A673 (cell line): ENCODE measurements around the gene MYRIP. TPM values are rescaled to one million over a fixed set of nuclear protein-coding genes. Genes with fewer than 3 reads are reported as not detected.

Experiments used
- BruUV-seq: library from RNA; stranded (reverse); fragments of 400-500 nt; replicated peaks from 2 replicates; lab custom pipeline; 2021; lab: Mats Ljungman, UMichigan
- CTCF ChIA-PET: fragments of 300-600 bp; sonication (Branson Sonifier 250); formaldehyde crosslinking; loops from one replicate; lab custom pipeline; 2022; ENCODE audit warnings: antibody characterized with exemption; lab: Charles Lee
- POLR2A ChIA-PET: fragments of 300-600 bp; sonication (Branson Sonifier 250); formaldehyde crosslinking; loops from one replicate; lab custom pipeline; 2022; ENCODE audit warnings: antibody characterized with exemption; ENCODE audit not compliant: low non-redundant PET; lab: Charles Lee
- DNase-seq: peaks from one replicate; pipeline ENCODE4 v3.0.0-alpha.2; 2015; ENCODE audit warnings: low spot score
- H3K27ac ChIP-seq: fragments of 200-600 bp; sonication (generic); 2 replicates; pipeline ENCODE4 v1.5.1; 2016; ENCODE audit warnings: mixed run types, low read depth, mild to moderate bottlenecking, mixed read lengths, antibody characterized with exemption, low read length; ENCODE audit not compliant: poor library complexity, severe bottlenecking
- H3K27me3 ChIP-seq: fragments of 200-600 bp; sonication (generic); replicated peaks from 2 replicates; pipeline ENCODE4 v1.6.1; 2017; ENCODE audit warnings: mixed run types, low read depth, mild to moderate bottlenecking, mixed read lengths, antibody characterized with exemption, low read length; ENCODE audit not compliant: insufficient read depth, poor library complexity
- H3K36me3 ChIP-seq: fragments of 200-600 bp; sonication (generic); 2 replicates; pipeline ENCODE4 v1.6.1; 2016; ENCODE audit warnings: mixed run types, mild to moderate bottlenecking, mixed read lengths, antibody characterized with exemption, low read length; ENCODE audit not compliant: insufficient read depth, poor library complexity, severe bottlenecking
- H3K4me1 ChIP-seq: fragments of 200-600 bp; sonication (generic); 2 replicates; pipeline ENCODE4 v1.6.1; 2017; ENCODE audit warnings: mixed run types, mild to moderate bottlenecking, mixed read lengths, antibody characterized with exemption, low read length; ENCODE audit not compliant: insufficient read depth, poor library complexity, severe bottlenecking
- H3K4me3 ChIP-seq: fragments of 200-600 bp; sonication (generic); 2 replicates; pipeline ENCODE4 v1.5.1; 2016; ENCODE audit warnings: low read depth, mixed run types, mild to moderate bottlenecking, mixed read lengths, low read length; ENCODE audit not compliant: poor library complexity, severe bottlenecking
- H3K9me3 ChIP-seq: fragments of 200-600 bp; sonication (generic); 2 replicates; pipeline ENCODE4 v1.6.1; 2016; ENCODE audit warnings: mixed run types, low read depth, mild to moderate bottlenecking, mixed read lengths, antibody characterized with exemption, low read length; ENCODE audit not compliant: poor library complexity, severe bottlenecking
- EZH2 ChIP-seq: fragments of 200-600 bp; sonication (generic); IDR thresholded peaks from 2 replicates; pipeline ENCODE4 v1.6.1; 2017; ENCODE audit warnings: borderline replicate concordance, low read depth, mild to moderate bottlenecking, mixed read lengths, antibody characterized with exemption, low read length; ENCODE audit not compliant: poor library complexity, severe bottlenecking
- intact Hi-C: fragments of 100-400 bp; cut with micrococcal nuclease; formaldehyde crosslinking; loops from one replicate; pipeline ENCODE4 v1.10.0; 2022; ENCODE audit not compliant: unreplicated experiment
- total RNA-seq: library from RNA; stranded (reverse); gene quantifications from 2 replicates; pipeline ENCODE4 v1.2.3, GENCODE V29; 2021
- TF ChIP-seq, protein P1 (sequence below): fragments of 300-800, 200-600 bp; sonication (generic); conservative IDR thresholded peaks from 2 replicates; pipeline ENCODE4 v1.5.1; 2017; ENCODE audit warnings: low read depth, mild to moderate bottlenecking, antibody characterized with exemption, low read length, moderate library complexity, mixed read lengths

MYRIP gene
- total RNA-seq, 1 experiment from 2014 or later = not detected

- POLR2A ChIA-PET = no interaction called here
- Histone ChIP-seq H3K9me3 (no peaks in the 10 kb centered on the region), H3K4me3 (no peak overlapping the region), H3K36me3 (no peaks in the 10 kb centered on the region), H3K27ac (no peak overlapping the region), H3K4me1 (no peaks in the 10 kb centered on the region), H3K27me3 (no peaks in the 10 kb centered on the region)
- no TSS peak for BruUV-seq
- no peak for DNase-seq
- CTCF ChIA-PET = no interaction called here
- intact Hi-C loops = no loop called here
- TF ChIP-seq, protein P1, sequence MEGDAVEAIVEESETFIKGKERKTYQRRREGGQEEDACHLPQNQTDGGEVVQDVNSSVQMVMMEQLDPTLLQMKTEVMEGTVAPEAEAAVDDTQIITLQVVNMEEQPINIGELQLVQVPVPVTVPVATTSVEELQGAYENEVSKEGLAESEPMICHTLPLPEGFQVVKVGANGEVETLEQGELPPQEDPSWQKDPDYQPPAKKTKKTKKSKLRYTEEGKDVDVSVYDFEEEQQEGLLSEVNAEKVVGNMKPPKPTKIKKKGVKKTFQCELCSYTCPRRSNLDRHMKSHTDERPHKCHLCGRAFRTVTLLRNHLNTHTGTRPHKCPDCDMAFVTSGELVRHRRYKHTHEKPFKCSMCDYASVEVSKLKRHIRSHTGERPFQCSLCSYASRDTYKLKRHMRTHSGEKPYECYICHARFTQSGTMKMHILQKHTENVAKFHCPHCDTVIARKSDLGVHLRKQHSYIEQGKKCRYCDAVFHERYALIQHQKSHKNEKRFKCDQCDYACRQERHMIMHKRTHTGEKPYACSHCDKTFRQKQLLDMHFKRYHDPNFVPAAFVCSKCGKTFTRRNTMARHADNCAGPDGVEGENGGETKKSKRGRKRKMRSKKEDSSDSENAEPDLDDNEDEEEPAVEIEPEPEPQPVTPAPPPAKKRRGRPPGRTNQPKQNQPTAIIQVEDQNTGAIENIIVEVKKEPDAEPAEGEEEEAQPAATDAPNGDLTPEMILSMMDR = no peak
- no peak for TF ChIP-seq EZH2
Observed at GRCh38 chr3:40047406-40047805, 238.0 kb downstream of the MYRIP start.

DNA sequence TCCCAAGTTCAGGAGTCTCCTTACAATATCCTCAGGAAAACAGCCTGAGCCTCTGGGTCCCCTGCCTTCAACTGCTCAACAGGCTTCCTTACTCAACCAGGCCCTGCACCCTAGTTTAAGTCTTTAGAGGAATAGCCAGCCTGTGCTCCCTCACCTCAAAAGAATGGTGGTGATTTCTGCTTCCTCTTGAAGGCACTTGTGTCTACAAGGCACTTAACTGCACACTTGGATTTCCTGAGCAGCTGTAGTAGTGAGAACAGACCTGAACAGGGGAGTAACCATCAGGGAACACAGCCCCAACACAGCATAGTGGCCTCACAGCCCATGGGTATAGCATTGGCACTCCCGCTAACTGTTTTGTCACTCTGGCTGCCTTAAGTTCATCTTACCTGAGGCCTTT, 244.3 kb downstream of the MYRIP start:
- POLR2A ChIA-PET = no interaction called here
- intact Hi-C loops = no loop called here
- CTCF ChIA-PET = no interaction called here
- no peaks in the 10 kb centered on the region for H3K27me3 ChIP-seq
- no peaks in the 10 kb centered on the region for H3K9me3 ChIP-seq
- TF ChIP-seq, protein P1 = no peak
- no peaks in the 10 kb centered on the region for H3K4me1 ChIP-seq
- H3K27ac ChIP-seq = no peak overlapping the region
- H3K4me3 ChIP-seq = no peak overlapping the region
- no peak for DNase-seq
- BruUV-seq = no TSS peak
- H3K36me3 ChIP-seq = no peaks in the 10 kb centered on the region

DNA sequence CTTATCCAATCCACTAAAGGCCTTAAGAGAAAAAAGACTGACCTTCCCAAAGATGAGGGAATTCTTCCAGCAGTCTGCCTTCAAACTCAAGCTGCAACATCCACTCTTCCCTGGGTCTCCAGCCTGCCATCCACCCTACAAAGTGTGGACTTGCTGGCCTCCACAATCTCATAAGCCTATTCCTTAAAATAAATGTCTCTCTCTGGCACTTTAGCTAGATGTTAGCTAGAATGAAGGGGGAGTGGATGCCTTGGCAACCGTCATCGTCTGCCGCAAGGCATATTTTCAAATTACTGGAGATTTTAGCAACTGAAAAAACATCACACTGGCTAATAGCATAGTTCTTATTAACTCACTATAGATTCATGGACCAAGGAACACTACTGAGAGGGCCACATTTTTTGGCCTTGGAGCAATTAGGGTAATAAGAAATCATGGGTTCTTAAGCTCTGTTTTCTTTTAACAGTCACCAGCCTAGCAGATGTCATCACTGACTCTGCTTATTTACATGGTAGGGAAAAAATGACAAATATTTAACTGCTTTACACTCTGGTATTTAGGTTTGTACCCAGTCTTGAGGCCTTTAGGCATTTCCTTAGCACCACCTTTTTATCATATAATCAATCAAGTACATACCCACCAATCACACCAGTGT, 245.3 kb downstream of the MYRIP start:
- ChIA-PET POLR2A (no interaction called here), CTCF (no interaction called here)
- Histone ChIP-seq H3K27me3 (no peaks in the 10 kb centered on the region), H3K27ac (no peak overlapping the region), H3K36me3 (no peaks in the 10 kb centered on the region), H3K4me3 (no peak overlapping the region), H3K4me1 (no peaks in the 10 kb centered on the region), H3K9me3 (no peaks in the 10 kb centered on the region)
- TF ChIP-seq, protein P1 = no peak
- no peak for TF ChIP-seq EZH2
- BruUV-seq = no TSS peak
- intact Hi-C loops = no loop called here
- DNase-seq = no peak
